ENCODE data around the gene STX4.
A peak's percentile ranks its signal among the peaks of the same experiment; 100 is the strongest.
"Not testable (repeated sequence)": the region's sequence is repeated elsewhere in the genome, so short reads cannot be mapped to it uniquely, and the experiment has no call there.

STX4 gene

DNA sequence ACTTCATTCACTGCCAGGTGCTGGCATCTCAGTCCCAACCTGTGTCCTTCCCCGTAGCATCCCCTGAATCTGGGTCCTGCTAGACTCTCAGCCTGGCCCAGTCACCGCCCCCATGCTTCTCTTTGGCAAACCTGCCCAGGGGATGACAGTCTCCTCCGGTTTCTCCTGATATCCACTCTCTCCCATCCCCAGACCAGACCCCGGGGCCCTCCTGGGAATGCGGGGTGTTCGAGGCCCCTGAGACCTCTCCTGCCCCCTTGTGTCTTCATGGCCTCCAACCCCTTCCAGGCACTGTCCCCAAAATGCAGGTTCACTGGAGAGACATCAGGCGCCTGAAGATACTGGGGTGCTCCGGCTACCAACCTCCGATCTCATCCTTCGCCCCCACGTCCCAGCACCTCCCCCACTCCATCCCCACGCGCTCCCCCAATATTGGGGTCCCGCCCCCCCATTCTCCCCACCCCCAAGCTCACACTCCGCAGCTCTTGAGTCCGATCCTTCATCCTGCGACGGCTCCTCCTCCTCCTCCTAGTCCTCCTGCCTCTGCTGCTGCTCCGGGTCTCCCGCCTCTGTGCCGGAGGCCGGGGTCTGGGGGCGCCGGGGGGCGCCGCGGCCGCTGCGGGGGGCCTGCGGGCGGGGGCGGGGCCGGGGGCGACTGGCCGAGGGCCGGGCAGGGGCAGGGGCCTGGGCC, 23.3 kb upstream of the STX4 start:
- DNase-seq (ENCODE audit: low read depth) = no peak
- peak overlapping the region; percentile 51 for H3K4me3 ChIP-seq (ENCODE audit: low read depth, low read length)
- TF ChIP-seq, protein P1, sequence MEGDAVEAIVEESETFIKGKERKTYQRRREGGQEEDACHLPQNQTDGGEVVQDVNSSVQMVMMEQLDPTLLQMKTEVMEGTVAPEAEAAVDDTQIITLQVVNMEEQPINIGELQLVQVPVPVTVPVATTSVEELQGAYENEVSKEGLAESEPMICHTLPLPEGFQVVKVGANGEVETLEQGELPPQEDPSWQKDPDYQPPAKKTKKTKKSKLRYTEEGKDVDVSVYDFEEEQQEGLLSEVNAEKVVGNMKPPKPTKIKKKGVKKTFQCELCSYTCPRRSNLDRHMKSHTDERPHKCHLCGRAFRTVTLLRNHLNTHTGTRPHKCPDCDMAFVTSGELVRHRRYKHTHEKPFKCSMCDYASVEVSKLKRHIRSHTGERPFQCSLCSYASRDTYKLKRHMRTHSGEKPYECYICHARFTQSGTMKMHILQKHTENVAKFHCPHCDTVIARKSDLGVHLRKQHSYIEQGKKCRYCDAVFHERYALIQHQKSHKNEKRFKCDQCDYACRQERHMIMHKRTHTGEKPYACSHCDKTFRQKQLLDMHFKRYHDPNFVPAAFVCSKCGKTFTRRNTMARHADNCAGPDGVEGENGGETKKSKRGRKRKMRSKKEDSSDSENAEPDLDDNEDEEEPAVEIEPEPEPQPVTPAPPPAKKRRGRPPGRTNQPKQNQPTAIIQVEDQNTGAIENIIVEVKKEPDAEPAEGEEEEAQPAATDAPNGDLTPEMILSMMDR (conservative IDR thresholded peaks at IDR 0.05; ENCODE audit: low read depth, low read length) = no peak

DNA sequence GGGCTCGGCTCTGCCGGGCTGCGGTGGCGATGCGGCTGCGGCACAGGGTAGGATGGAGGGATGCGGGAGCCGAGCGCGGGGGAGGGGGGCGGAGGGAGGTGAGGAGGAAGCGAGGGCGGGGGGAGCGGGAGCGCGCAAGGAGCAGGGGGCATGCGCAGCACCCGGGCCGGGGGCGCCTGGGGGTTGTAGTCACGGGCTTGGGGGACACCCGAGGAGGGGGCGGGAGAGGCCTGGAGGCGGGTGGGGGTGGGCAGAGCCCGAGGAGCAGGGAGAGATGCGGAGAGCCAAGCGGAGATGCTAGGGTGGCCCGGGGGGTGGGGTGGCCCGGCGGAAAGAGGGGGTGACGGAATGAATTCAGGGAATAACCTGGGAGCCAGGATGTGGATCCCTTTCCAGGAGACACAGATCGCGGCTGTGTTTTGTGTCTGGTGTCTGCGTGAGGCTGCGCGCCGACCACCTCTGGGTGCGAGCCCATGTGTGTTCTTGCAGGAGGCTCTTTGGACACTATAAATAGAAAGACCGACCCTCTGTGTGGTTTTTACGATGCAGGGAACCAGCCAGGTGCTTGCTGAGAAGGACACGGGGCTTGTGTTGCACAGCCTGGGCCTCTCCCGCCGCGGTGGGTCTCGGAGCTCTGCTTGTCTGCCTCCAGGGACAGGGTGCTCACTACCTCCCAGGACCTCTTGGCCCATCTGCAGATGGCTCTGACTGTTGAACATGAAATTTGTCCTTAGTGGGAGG, 22.6 kb upstream of the STX4 start, which contains the start of gene STX1B:
TSS of gene STX1B (minus strand) at position 54 of the 741 bp plus-strand sequence. CDS start 242 bp downstream, outside the sequence.
- DNase-seq (ENCODE audit: low read depth) = no peak
- TF ChIP-seq, protein P1 (conservative IDR thresholded peaks at IDR 0.05; ENCODE audit: low read depth, low read length) = no peak
- H3K4me3 ChIP-seq (ENCODE audit: low read depth, low read length) = peak within 1 kb of the TSS; percentile 51

- not testable (repeated sequence) for DNase-seq (ENCODE audit: low read depth); H3K4me3 ChIP-seq (ENCODE audit: low read depth, low read length)
Measured at GRCh38 chr16:31011815-31012214, 21.5 kb upstream of the STX4 start.

- H3K4me3 ChIP-seq (ENCODE audit: low read depth, low read length); DNase-seq (ENCODE audit: low read depth): not testable (repeated sequence)
Measured at GRCh38 chr16:31013292-31013691, 20.1 kb upstream of the STX4 start.

DNA sequence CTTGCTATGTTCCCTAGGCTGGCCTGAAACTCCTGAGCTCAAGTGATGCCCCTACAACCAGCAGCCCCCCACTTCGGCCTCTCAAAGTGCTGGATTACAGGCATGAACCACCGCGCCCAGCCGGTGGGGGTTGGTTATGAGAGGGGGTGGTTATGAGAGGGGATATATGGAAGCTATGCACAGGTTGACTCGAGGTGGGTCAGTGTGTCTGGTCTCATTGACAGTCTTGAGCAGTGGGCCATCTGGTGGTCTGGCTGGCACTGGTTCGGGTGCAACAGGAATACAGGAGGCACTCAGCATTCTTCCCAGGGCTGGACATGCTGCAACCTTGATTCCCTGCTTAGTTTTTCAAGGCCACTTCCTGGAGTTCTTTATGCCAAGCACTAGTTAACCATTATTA, 17.3 kb upstream of the STX4 start:
- TF ChIP-seq, protein P1 (conservative IDR thresholded peaks at IDR 0.05; ENCODE audit: low read depth, low read length) = peak; percentile 17
- no peak for DNase-seq (ENCODE audit: low read depth)
- no peak overlapping the region for H3K4me3 ChIP-seq (ENCODE audit: low read depth, low read length)

- not testable (repeated sequence) for H3K4me3 ChIP-seq (ENCODE audit: low read depth, low read length)
Measured at GRCh38 chr16:31017756-31018155, 15.6 kb upstream of the STX4 start.

DNA sequence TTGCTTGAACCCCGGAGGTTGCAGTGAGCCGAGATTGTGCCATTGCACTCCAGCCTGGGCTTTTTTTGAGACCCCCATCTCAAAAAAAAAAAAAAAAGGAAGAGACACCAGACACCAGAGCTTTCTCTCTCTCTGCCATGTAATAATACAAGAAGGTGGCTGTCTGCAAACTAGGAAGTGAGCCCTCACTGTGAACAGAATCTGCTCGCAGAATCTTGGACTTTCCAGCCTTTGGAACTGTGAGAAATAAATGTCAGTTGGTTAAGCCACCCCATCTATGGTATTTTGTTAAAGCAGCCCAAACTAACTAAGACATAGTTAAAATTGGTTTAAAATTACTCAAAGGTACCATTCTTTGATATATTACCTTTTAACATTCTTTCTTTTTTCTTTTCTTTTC, 12.8 kb upstream of the STX4 start:
- no peak overlapping the region for H3K4me3 ChIP-seq (ENCODE audit: low read depth, low read length)
- TF ChIP-seq, protein P1 (conservative IDR thresholded peaks at IDR 0.05; ENCODE audit: low read depth, low read length) = no peak
- DNase-seq (ENCODE audit: low read depth) = no peak

More at GRCh38 chr16:31017756-31018155, 15.6 kb upstream of the STX4 start:
- DNase-seq (ENCODE audit: low read depth) = not testable (repeated sequence)

- no peak for DNase-seq (ENCODE audit: low read depth)
- TF ChIP-seq, protein P1 (conservative IDR thresholded peaks at IDR 0.05; ENCODE audit: low read depth, low read length) = no peak
- no peak overlapping the region for H3K4me3 ChIP-seq (ENCODE audit: low read depth, low read length)
Measured at GRCh38 chr16:31022544-31023251, 10.7 kb upstream of the STX4 start.
